Measurements from ENCODE around the gene KCNAB1.

DNA sequence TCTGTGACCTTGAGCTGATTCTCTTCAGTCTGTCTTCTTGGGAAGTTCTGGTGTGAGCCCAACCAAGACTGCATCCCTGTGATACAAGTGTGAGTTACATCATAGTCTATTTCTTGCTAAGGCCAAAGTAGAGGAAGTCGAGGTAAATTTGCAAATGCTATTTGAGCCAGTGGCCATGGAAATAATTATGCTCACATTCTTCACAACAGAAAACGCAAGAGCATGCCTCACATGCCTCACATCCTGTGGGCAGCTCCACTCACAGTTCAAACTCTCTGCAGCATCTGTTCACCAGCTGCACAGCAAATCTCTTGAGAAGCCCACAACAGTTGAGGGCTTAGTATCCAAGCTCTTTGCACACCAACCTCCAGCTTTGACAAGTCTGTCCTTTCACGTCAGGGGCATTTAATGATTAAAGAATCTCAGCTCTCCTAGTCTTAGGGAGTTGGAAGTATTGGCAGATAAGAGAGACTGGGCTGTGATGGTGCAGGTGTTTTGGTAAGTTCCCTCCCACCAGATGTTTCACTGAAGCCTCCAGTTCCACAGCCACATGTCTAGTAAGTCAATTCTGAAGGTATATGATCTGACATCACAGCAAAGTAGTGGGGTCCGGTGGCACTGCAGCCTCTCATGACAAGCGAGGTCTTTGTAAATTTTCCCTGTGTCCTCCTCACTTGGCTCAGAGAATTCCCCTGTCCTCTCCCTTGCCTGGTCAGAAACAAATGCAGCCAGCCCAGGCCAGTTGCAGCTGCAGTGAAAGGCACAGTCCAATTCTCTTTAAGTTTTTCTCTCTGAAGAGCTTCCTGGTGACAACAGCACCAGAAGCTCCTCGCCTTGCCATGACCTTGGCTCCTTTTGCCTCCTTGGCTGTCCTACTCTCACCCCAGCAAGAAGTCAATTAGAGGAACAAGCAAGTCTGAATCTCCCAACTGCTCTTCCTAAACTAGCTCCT, 268.4 kb downstream of the KCNAB1 start:
- TF ChIP-seq, protein P1, sequence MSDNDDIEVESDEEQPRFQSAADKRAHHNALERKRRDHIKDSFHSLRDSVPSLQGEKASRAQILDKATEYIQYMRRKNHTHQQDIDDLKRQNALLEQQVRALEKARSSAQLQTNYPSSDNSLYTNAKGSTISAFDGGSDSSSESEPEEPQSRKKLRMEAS (IDR thresholded peaks at IDR 0.05), result no peak
- no peak for TF ChIP-seq CTCF (IDR thresholded peaks at IDR 0.05; ENCODE audit: low read depth, low read length, missing input control)
- no peak for TF ChIP-seq YY1 (IDR thresholded peaks at IDR 0.05)
- TF ChIP-seq GABPA (IDR thresholded peaks at IDR 0.05 in 1 of 2, conservative IDR thresholded peaks at IDR 0.05 in 1 of 2), result no peak
- no peak for TF ChIP-seq RAD21 (IDR thresholded peaks at IDR 0.05)

Measured in liver (tissue), 3 donors.